GM12801 (cell line): ENCODE data around the gene BACH2.

Experiments
- CTCF ChIP-seq: IDR thresholded peaks from one replicate; pipeline ENCODE4 v1.5.1; 2011; ENCODE audit warnings: control low read depth; ENCODE audit not compliant: insufficient read length; ENCODE audit errors: extremely low read depth

The BACH2 gene

GRCh38 chr6:90003941-90004340, 292.7 kb downstream of the BACH2 start:
- TF ChIP-seq CTCF = no peak

- no peak for TF ChIP-seq CTCF
Observed at GRCh38 chr6:90003069-90003795, 293.4 kb downstream of the BACH2 start.

- no peak for TF ChIP-seq CTCF
Observed at GRCh38 chr6:90000864-90001731, 295.5 kb downstream of the BACH2 start.

- no peak for TF ChIP-seq CTCF
Observed at GRCh38 chr6:89999945-90000825, 296.5 kb downstream of the BACH2 start.

GRCh38 chr6:89999154-89999553, 297.5 kb downstream of the BACH2 start:
- no peak for TF ChIP-seq CTCF

- no peak for TF ChIP-seq CTCF
Observed at GRCh38 chr6:89997456-89998445, 298.9 kb downstream of the BACH2 start.
